ENCODE measurements around the gene NDUFS6.

GRCh38 chr5:1779021-1779680 is 22.1 kb upstream of the NDUFS6 start:
- no peak for TF ChIP-seq ZNF18 (tag by site-specific recombination; IDR thresholded peaks at IDR 0.05)
- no peak for TF ChIP-seq SP2 (tag by site-specific recombination; IDR thresholded peaks at IDR 0.05)
- TF ChIP-seq CTCF (tag by site-specific recombination; IDR thresholded peaks at IDR 0.05) = no peak
- no peak for TF ChIP-seq ZNF501 (tag by site-specific recombination; IDR thresholded peaks at IDR 0.05)
- TF ChIP-seq YY1 (tag by site-specific recombination; IDR thresholded peaks at IDR 0.05) = no peak
- TF ChIP-seq ZNF837 (tag by site-specific recombination; IDR thresholded peaks at IDR 0.05) = no peak
- no peak for TF ChIP-seq ZNF274 (IDR thresholded peaks at IDR 0.05; ENCODE audit: low read length)
- TF ChIP-seq ZNF274 (tag by site-specific recombination; IDR thresholded peaks at IDR 0.05; ENCODE audit: borderline replicate concordance) = no peak
- TF ChIP-seq ZBTB48 (tag by site-specific recombination; IDR thresholded peaks at IDR 0.05) = no peak
- no peak for TF ChIP-seq KLF16 (tag by site-specific recombination; IDR thresholded peaks at IDR 0.05)
